ENCODE results near the gene SYCP2L. TPM values are rescaled to one million over a fixed set of nuclear protein-coding genes. Genes with fewer than 3 reads are reported as not detected.

Gene SYCP2L
- total RNA-seq, 1 donor: 0.36 TPM

- Histone ChIP-seq H3K36me3 (ENCODE audit: insufficient read depth, low read length) (no peaks in the 10 kb centered on the region), H3K4me1 (ENCODE audit: insufficient read depth, low read length) (no peaks in the 10 kb centered on the region), H3K79me2 (ENCODE audit: insufficient read depth, low read length) (no peaks in the 10 kb centered on the region), H3K9me3 (ENCODE audit: low read depth, low read length) (no peaks in the 10 kb centered on the region), H4K20me1 (ENCODE audit: insufficient read depth, low read length) (no peaks in the 10 kb centered on the region), H3K27ac (ENCODE audit: low read depth, low read length) (no peak overlapping the region), H3K4me2 (ENCODE audit: insufficient read depth, low read length) (no peak overlapping the region), H3K27me3 (ENCODE audit: insufficient read depth, low read length) (peaks cover 28% of the 10 kb centered on the region), H2AFZ (ENCODE audit: low read length) (no peak overlapping the region), H3K4me3 (ENCODE audit: insufficient read depth, low read length) (no peak overlapping the region)
- DNase-seq (ENCODE audit: insufficient read length, low spot score, missing footprints): no peak
- TF ChIP-seq CTCF (IDR thresholded peaks at IDR 0.05; ENCODE audit: extremely low read depth, low read depth, low read length): no peak
These were observed 134.2 kb downstream of the SYCP2L start for GRCh38 chr6:11021003-11021402.

- Histone ChIP-seq H3K4me2 (ENCODE audit: insufficient read depth, low read length) (no peak overlapping the region), H3K36me3 (ENCODE audit: insufficient read depth, low read length) (no peaks in the 10 kb centered on the region), H4K20me1 (ENCODE audit: insufficient read depth, low read length) (no peaks in the 10 kb centered on the region), H3K4me3 (ENCODE audit: insufficient read depth, low read length) (no peak overlapping the region), H3K27me3 (ENCODE audit: insufficient read depth, low read length) (peaks cover 29% of the 10 kb centered on the region), H3K79me2 (ENCODE audit: insufficient read depth, low read length) (no peaks in the 10 kb centered on the region), H3K9me3 (ENCODE audit: low read depth, low read length) (no peaks in the 10 kb centered on the region), H3K4me1 (ENCODE audit: insufficient read depth, low read length) (no peaks in the 10 kb centered on the region), H2AFZ (ENCODE audit: low read length) (no peak overlapping the region), H3K27ac (ENCODE audit: low read depth, low read length) (no peak overlapping the region)
- no peak for DNase-seq (ENCODE audit: insufficient read length, low spot score, missing footprints)
- TF ChIP-seq CTCF (IDR thresholded peaks at IDR 0.05; ENCODE audit: extremely low read depth, low read depth, low read length): no peak
These were observed 134.9 kb downstream of the SYCP2L start for GRCh38 chr6:11021714-11022113.

- Histone ChIP-seq H3K4me3 (ENCODE audit: insufficient read depth, low read length) (no peak overlapping the region), H3K4me2 (ENCODE audit: insufficient read depth, low read length) (no peak overlapping the region), H3K27ac (ENCODE audit: low read depth, low read length) (no peak overlapping the region), H3K9me3 (ENCODE audit: low read depth, low read length) (no peaks in the 10 kb centered on the region), H3K27me3 (ENCODE audit: insufficient read depth, low read length) (peaks cover 34% of the 10 kb centered on the region), H3K36me3 (ENCODE audit: insufficient read depth, low read length) (no peaks in the 10 kb centered on the region), H3K79me2 (ENCODE audit: insufficient read depth, low read length) (no peaks in the 10 kb centered on the region), H2AFZ (ENCODE audit: low read length) (no peak overlapping the region), H4K20me1 (ENCODE audit: insufficient read depth, low read length) (no peaks in the 10 kb centered on the region), H3K4me1 (ENCODE audit: insufficient read depth, low read length) (no peaks in the 10 kb centered on the region)
- DNase-seq (ENCODE audit: insufficient read length, low spot score, missing footprints): no peak
- no peak for TF ChIP-seq CTCF (IDR thresholded peaks at IDR 0.05; ENCODE audit: extremely low read depth, low read depth, low read length)
These were observed 136.2 kb downstream of the SYCP2L start for GRCh38 chr6:11023032-11023431.

Other genes starting within 250 kb of the SYCP2L start
- not detected in 2 replicates for gene C6orf52, start 192.4 kb upstream of the SYCP2L start, total RNA-seq
- 17.7 and 18.3 TPM in 2 replicates for gene PAK1IP1, start 192.1 kb upstream of the SYCP2L start, total RNA-seq
- 131 and 155 TPM in 2 replicates for gene TMEM14C, start 164.0 kb upstream of the SYCP2L start, total RNA-seq
- gene TMEM14B, start 139.2 kb upstream of the SYCP2L start, total RNA-seq: 64.1 and 73.1 TPM in 2 replicates
- under 0.01 TPM in 1 of 2 replicates, not detected in the other for gene MAK, start 48.5 kb upstream of the SYCP2L start, total RNA-seq
- not detected in 2 replicates for gene GCM2, start 5.0 kb upstream of the SYCP2L start, total RNA-seq
- under 0.01 and 0.29 TPM in 2 replicates for gene ELOVL2, start 157.3 kb downstream of the SYCP2L start, total RNA-seq
- gene SMIM13, start 206.8 kb downstream of the SYCP2L start, total RNA-seq: 8.0 and 8.3 TPM in 2 replicates
- not detected in 2 replicates for gene ERVFRD-1, start 224.7 kb downstream of the SYCP2L start, total RNA-seq